Parietal lobe (tissue), 1 donor: ENCODE measurements around the gene TMEM182. TPM values are rescaled to one million over a fixed set of nuclear protein-coding genes. Genes with fewer than 3 reads are reported as not detected.

Source experiments
- total RNA-seq: library from RNA; depleted of rRNA; stranded (reverse); fragments of >200 nt; gene quantifications from one replicate; pipeline ENCODE4 v1.2.3, GENCODE V29; 2014

The TMEM182 gene
- total RNA-seq, result 4.1 TPM

GRCh38 chr2:102761763-102762162 is at the start of gene TMEM182:
TSS of gene TMEM182 (plus strand) at chr2:102762031. CDS start at chr2:102762218, 187 bp downstream.

Other genes with a start within 250 kb of the TMEM182 start
- 0.63 TPM for gene SLC9A2, start 142.5 kb upstream of the TMEM182 start, total RNA-seq